ENCODE results near the gene BTC. TPM values are rescaled to one million over a fixed set of nuclear protein-coding genes. Genes with fewer than 3 reads are reported as not detected.

BTC gene
- polyA plus RNA-seq, 1 donor (not counting 4 experiments of a cell fraction or from before 2014, with no cell fraction given): 0.58 TPM

DNA sequence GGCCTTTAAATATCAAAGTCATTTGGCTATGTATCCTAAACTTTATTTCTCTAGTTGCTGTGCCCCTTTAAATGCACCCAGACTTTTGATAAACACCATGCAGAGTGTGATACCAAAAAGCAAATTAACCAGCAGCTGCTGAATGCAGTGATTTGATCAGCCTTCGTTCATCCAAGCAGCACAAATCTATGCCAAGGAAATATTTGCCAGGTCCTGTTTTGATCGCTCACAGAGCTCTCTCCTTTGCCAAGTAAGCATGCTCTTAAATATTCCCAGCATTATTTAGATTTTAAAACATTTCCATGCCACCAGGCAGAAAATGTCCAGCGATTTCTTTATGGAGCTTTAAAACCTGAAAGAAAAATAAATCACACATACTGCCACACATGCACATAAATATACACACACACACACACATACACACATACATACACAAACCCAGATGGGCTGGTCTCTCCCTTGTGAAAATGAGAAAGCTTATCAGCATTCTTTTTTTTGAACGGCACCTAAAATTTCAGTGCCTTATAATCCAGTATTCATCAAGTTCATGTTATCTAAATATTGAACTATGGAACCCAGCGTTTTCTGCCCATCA lies 35.7 kb downstream of the BTC start:
- no peak overlapping the region for H3K27ac ChIP-seq (ENCODE audit: control insufficient read depth, insufficient read depth, low read length)
- H4K20me1 ChIP-seq (ENCODE audit: control insufficient read depth, extremely low read depth, insufficient read depth, low read length): no peaks in the 10 kb centered on the region
- peak; percentile 20 for FAIRE-seq
- H3K9ac ChIP-seq (ENCODE audit: control insufficient read depth, extremely low read depth, insufficient read depth, low read length): no peak overlapping the region
- TF ChIP-seq EZH2 (IDR thresholded peaks at IDR 0.05; ENCODE audit: low read length): no peak
- TF ChIP-seq, protein P1, sequence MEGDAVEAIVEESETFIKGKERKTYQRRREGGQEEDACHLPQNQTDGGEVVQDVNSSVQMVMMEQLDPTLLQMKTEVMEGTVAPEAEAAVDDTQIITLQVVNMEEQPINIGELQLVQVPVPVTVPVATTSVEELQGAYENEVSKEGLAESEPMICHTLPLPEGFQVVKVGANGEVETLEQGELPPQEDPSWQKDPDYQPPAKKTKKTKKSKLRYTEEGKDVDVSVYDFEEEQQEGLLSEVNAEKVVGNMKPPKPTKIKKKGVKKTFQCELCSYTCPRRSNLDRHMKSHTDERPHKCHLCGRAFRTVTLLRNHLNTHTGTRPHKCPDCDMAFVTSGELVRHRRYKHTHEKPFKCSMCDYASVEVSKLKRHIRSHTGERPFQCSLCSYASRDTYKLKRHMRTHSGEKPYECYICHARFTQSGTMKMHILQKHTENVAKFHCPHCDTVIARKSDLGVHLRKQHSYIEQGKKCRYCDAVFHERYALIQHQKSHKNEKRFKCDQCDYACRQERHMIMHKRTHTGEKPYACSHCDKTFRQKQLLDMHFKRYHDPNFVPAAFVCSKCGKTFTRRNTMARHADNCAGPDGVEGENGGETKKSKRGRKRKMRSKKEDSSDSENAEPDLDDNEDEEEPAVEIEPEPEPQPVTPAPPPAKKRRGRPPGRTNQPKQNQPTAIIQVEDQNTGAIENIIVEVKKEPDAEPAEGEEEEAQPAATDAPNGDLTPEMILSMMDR (optimal IDR thresholded peaks at IDR 0.05 in 1 of 3, IDR thresholded peaks at IDR 0.05 in 1 of 3, conservative IDR thresholded peaks at IDR 0.05 in 1 of 3; ENCODE audit: extremely low read depth in 1 of 3, insufficient read depth in 2 of 3, low read length in 3 of 3): no peak
- H3K4me1 ChIP-seq (ENCODE audit: control insufficient read depth, extremely low read depth, insufficient read depth, low read length): no peaks in the 10 kb centered on the region
- no peaks in the 10 kb centered on the region for H3K9me1 ChIP-seq (ENCODE audit: control insufficient read depth, extremely low read depth, insufficient read depth, low read length)
- DNase-seq (ENCODE audit: low read depth, low spot score): no peak
- no peaks in the 10 kb centered on the region for H3K9me3 ChIP-seq (ENCODE audit: control insufficient read depth, low read depth, low read length)
- dilution Hi-C loops (cut with MboI; ENCODE audit: extremely low pct_ligation_motif_present, low sequenced_read_pairs): no loop called here
- H3K36me3 ChIP-seq (ENCODE audit: control insufficient read depth in 2 of 2, extremely low read depth in 1 of 2, insufficient read depth in 2 of 2, low read length in 2 of 2): no peaks in the 10 kb centered on the region
- H3K79me2 ChIP-seq (ENCODE audit: control insufficient read depth, insufficient read depth, low read length): no peaks in the 10 kb centered on the region
- H3K27me3 ChIP-seq (ENCODE audit: control insufficient read depth, extremely low read depth, insufficient read depth, low read length): peaks cover 2% of the 10 kb centered on the region
- H3K4me2 ChIP-seq (ENCODE audit: control insufficient read depth, extremely low read depth, insufficient read depth, low read depth, low read length): no peak overlapping the region
- no peak overlapping the region for H3K4me3 ChIP-seq (ENCODE audit: control insufficient read depth in 2 of 3, extremely low read depth in 1 of 3, insufficient read depth in 2 of 3, low read depth in 1 of 3, low read length in 3 of 3)
- H2AFZ ChIP-seq (ENCODE audit: control insufficient read depth, low read length): no peak overlapping the region

DNA sequence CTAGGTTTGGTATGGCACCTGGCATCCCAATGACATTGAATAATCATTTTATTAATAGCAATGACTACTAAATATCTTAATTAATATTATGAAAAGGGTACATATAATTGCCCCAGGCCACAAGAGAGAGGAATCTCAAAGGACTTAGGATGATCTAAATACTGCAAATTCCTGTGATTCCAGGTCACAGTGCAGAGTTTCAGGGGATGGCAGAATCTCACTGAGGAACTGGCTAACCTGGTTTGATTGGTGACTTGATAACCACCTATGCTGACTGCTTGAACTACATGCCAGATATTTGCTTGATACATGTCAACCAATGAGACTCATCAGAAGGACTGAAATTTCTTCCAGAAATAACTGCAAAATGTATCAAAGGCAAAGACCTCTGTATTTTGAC lies 37.2 kb downstream of the BTC start:
- Histone ChIP-seq H4K20me1 (ENCODE audit: control insufficient read depth, extremely low read depth, insufficient read depth, low read length) (no peaks in the 10 kb centered on the region), H3K4me2 (ENCODE audit: control insufficient read depth, extremely low read depth, insufficient read depth, low read depth, low read length) (no peak overlapping the region), H3K4me1 (ENCODE audit: control insufficient read depth, extremely low read depth, insufficient read depth, low read length) (no peaks in the 10 kb centered on the region), H3K9me3 (ENCODE audit: control insufficient read depth, low read depth, low read length) (no peaks in the 10 kb centered on the region), H3K9ac (ENCODE audit: control insufficient read depth, extremely low read depth, insufficient read depth, low read length) (no peak overlapping the region), H3K9me1 (ENCODE audit: control insufficient read depth, extremely low read depth, insufficient read depth, low read length) (no peaks in the 10 kb centered on the region), H3K27ac (ENCODE audit: control insufficient read depth, insufficient read depth, low read length) (no peak overlapping the region), H3K4me3 (ENCODE audit: control insufficient read depth in 2 of 3, extremely low read depth in 1 of 3, insufficient read depth in 2 of 3, low read depth in 1 of 3, low read length in 3 of 3) (no peak overlapping the region), H3K79me2 (ENCODE audit: control insufficient read depth, insufficient read depth, low read length) (no peaks in the 10 kb centered on the region), H2AFZ (ENCODE audit: control insufficient read depth, low read length) (no peak overlapping the region), H3K27me3 (ENCODE audit: control insufficient read depth, extremely low read depth, insufficient read depth, low read length) (peaks cover 2% of the 10 kb centered on the region), H3K36me3 (ENCODE audit: control insufficient read depth in 2 of 2, extremely low read depth in 1 of 2, insufficient read depth in 2 of 2, low read length in 2 of 2) (no peaks in the 10 kb centered on the region)
- dilution Hi-C loops (cut with MboI; ENCODE audit: extremely low pct_ligation_motif_present, low sequenced_read_pairs): no loop called here
- FAIRE-seq (no peak), DNase-seq (ENCODE audit: low read depth, low spot score) (no peak)
- no peak for TF ChIP-seq EZH2 (IDR thresholded peaks at IDR 0.05; ENCODE audit: low read length)
- TF ChIP-seq, protein P1 (optimal IDR thresholded peaks at IDR 0.05 in 1 of 3, IDR thresholded peaks at IDR 0.05 in 1 of 3, conservative IDR thresholded peaks at IDR 0.05 in 1 of 3; ENCODE audit: extremely low read depth in 1 of 3, insufficient read depth in 2 of 3, low read length in 3 of 3): no peak

All from keratinocyte (primary cell).